Forelimb muscle (tissue), 1 donor: ENCODE data around the gene KRIT1. TPM values are rescaled to one million over a fixed set of nuclear protein-coding genes. Genes with fewer than 3 reads are reported as not detected.

Source experiments
- DNase-seq: peaks from one replicate; pipeline ENCODE4 v3.0.0-alpha.2; 2013; ENCODE audit warnings: low read depth
- polyA plus RNA-seq: library from polyadenylated mRNA; unstranded; fragments of 120-200 nt; gene quantifications from one replicate; pipeline ENCODE4 v1.2.1, GENCODE V29; 2013; ENCODE audit not compliant: insufficient read length

KRIT1 gene
- polyA plus RNA-seq, 1 donor, result 23.9 TPM

GRCh38 chr7:92155108-92155739, 90.5 kb downstream of the KRIT1 start:
- no peak for DNase-seq

- no peak for DNase-seq
These were observed 95.2 kb downstream of the KRIT1 start for GRCh38 chr7:92150450-92151017.

DNA sequence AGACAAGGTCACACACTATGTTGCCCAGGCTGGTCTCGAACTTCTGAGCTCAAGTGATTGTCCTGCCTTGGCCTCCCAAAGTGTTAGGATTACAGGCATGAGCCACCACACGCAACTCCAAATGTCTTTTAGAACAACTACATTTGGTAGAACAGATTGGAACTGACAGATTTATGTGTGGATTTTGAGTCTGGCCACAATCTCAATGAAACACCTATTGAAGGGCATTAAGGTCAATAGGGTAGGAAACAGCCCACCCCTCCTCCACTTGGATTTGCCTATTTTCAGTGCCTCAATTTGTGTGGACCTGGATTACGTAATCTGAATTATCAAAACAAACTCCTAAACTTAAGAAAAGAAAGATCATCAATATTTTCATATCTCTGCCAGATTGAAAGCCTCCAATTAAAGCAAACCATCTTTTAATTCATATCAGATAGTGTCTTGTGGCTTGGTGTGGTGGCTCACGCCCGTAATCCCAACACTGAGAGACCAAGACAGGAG, 95.9 kb downstream of the KRIT1 start:
- no peak for DNase-seq

Other genes starting within 250 kb of the KRIT1 start
- 32.2 TPM for gene CYP51A1, start 111.4 kb downstream of the KRIT1 start, polyA plus RNA-seq
- gene LRRD1, start 66.8 kb downstream of the KRIT1 start, polyA plus RNA-seq, result 0.44 TPM
- 24.7 TPM for gene ANKIB1, start 60 bp upstream of the KRIT1 start, polyA plus RNA-seq
- 24.9 TPM for gene GATAD1, start 201.6 kb upstream of the KRIT1 start, polyA plus RNA-seq
- 1.4 TPM for gene ERVW-1, start 232.0 kb upstream of the KRIT1 start, polyA plus RNA-seq